ENCODE results near the gene TTLL10.
A peak's percentile ranks its signal among the peaks of the same experiment; 100 is the strongest.
"Not testable (repeated sequence)": the region's sequence is repeated elsewhere in the genome, so short reads cannot be mapped to it uniquely, and the experiment has no call there.

TTLL10 gene

DNA sequence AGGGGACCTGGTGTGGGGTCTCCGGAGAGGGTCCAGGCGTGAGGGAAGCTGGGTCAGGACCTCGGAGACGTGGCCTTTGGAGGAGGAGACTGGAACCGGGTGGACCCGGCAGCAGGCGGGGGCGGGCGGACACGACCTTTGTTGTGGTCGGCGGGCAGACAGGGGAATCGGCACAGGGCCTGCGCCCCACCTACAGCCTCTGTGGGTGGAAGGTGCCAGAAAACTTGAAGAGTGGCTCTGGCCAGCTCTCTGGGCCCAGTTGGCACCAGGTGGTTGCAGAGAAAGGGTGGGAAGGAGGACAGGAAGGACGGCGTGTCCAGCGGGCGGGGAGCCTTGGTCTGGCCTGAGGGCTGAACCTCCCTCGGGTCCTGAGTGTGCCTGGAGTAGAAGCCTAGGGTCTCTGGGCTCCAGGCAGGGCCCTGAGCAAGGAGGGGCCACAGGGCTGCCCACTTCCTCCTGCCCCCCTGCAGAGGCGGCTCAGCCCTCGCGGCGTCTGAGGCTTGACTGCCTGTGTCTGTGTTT, 7.7 kb upstream of the TTLL10 start:
- DNase-seq, result no peak
- in situ Hi-C loops (cut with MboI; ENCODE audit: low pct_unique_long_range_greater_than_20kb, low sequenced_read_pairs), result no loop called here

DNA sequence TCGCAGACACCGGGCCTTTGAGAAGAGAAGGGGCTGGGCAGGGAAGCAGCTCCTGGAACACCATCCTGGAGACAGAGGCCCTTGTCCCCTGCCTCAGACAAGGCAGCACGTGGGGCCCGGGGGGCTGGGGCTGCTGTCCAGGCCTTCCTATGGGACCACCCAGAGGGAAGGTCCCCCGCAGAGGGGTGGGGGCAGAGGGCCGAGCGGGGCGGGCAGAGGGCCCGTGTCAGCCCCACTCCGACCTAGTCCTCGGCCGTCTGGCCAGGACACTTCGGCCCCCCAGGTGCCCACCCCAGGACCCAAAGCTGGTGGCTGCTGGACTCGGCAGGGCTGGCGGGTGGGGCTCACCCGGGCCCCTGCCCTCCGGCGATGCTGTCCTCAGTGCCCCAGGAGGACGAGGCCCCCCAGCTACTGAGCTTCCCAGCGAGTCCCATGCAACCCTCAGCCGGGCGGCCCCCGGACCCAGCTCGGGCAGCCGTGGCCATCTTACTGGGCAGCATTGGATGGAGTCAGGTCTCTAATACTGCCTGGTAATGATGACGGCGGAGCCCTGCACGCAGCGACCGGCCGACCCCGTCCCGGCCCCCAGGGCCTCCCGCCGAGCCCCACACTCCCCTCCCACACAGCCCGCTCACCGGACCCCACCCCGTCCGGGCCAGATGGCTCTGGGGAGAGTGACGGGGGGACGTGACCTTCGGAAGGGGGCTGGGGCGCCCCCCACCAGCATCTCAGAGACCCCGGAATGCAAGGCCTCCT, 6.9 kb upstream of the TTLL10 start:
- in situ Hi-C loops (cut with MboI; ENCODE audit: low pct_unique_long_range_greater_than_20kb, low sequenced_read_pairs), result no loop called here
- DNase-seq, result no peak

DNA sequence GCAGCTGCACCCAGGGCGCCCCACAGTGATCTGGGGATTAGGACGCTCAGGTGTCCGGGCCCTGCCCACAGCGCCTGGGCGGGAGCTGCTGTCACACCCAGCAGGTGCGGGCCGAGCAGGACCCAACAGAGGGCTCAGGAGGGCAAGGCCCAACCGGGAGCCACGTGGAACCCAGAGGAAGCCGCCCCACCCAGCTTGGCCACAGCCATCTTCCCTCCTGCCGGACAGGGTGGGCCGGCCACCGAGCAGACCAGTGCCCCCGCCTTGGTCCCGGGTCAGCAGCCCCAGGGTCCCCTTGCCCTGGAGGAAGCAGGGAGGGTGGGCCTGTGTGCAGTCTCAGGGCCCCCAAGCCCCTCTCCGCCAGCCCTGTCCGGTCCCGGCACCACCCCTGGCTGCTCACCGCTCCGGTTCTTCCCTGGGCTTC, 6.3 kb upstream of the TTLL10 start:
- in situ Hi-C loops (cut with MboI; ENCODE audit: low pct_unique_long_range_greater_than_20kb, low sequenced_read_pairs), result no loop called here
- no peak for DNase-seq

DNA sequence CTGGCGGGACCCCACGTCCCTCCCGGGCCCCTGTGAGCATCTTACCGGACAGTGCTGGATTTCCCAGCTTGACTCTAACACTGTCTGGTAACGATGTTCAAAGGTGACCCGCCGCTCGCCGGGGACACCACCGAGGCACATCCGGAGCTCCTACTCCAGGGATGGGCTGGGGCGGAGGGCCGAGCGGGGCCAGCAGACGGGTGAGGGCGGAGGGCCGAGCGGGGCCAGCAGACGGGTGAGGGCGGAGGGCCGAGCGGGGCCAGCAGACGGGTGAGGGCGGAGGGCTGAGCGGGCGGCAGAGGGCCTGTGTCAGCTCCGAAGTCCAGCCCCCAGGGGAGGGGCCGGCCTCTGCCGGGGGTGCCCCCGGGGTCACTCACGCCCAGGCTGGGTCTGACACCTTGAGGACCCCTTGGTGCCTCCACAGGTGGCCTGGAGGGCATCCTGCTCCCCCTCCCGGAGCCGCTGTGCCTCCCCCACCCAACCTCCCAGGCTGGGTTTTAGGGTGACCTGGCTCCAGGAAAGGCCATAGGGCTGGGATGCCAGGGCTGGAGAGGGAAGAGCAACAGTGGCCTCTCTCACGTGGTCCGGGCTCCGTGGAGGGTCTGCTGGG, 5.7 kb upstream of the TTLL10 start:
- no peak for DNase-seq
- in situ Hi-C loops (cut with MboI; ENCODE audit: low pct_unique_long_range_greater_than_20kb, low sequenced_read_pairs), result no loop called here

DNA sequence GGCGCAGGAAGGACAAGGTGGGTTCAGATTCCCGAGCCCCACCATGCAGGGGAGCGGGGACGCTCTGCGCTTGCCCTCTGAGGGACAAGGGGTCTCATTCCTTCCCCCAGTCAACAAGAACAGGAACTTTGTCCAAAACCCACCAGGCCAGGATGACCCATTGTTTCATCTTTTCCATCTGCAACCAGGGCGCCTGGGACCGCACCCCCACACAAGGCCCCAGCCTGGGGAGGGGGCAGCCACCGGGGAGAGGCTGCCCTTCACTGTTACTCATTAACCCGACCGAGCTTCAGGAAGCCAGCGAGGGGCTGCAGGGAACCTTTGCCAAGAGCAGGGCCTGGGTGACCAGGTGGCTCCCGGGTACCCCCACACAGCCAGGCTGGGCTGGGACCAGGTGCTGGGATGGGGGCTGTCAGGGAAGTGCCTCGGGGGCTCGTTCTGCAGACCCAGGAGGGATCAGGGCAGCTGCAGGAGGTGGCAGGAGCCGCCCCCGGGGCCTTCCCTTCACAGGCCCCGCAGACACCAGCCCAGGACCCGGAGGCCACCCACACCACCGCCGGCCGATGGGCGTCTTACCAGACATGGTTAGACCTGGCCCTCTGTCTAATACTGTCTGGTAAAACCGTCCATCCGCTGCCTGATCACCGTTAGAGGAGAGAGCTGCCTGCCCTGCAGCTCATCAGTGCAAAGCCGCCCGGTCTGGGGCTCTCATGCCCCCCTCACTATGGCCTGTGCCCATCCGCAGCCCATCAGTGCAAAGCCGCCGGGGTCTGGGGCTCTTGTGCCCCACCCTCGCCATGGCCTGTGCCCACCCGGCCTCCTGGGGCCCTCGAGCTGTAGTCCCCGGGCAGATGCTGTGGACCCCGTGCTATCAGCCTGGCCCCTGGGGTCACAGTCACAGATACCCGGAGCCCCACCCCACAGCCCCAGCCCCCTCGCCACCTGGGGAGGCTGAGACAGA, 4.9 kb upstream of the TTLL10 start:
- in situ Hi-C loops (cut with MboI; ENCODE audit: low pct_unique_long_range_greater_than_20kb, low sequenced_read_pairs), result no loop called here
- no peak for DNase-seq

DNA sequence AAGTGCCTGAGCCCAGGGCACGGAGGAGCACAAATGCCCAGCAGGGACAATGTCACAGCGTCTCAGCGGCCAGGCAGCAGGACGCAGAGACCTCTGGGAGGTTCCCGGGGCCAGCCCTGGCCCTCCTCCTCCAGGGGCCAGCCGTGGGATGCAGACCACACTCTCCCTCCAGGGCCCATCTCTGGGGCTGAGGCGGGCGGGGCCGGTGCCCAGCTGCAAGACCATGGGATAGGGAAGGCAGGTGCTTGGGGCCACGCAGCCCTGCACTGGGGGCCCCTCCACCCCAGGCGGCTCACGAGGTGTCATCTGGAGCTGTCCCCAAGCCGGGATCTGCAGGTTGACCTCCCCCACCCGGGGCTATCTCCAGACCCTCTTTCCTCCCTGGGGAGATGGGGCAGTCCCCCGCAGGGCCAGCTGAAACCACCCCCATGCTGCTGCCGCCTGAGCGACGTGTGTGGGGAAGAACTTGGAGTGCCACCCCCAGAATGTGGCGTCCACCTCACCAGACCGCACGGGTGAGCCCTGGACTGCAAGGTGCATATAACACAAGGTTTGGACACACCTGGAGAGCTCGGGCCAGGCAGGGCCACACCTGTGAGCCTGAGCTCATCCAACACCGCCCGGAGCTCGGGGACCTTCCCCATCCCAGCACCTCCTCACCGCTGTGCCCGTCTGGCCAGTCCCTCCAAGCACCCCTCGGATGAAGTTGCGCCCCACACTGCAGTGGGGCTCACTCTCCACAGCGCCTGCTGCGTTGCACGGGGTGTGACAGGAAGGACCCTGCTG, 4.1 kb upstream of the TTLL10 start:
- in situ Hi-C loops (cut with MboI; ENCODE audit: low pct_unique_long_range_greater_than_20kb, low sequenced_read_pairs), result no loop called here
- no peak for DNase-seq

DNA sequence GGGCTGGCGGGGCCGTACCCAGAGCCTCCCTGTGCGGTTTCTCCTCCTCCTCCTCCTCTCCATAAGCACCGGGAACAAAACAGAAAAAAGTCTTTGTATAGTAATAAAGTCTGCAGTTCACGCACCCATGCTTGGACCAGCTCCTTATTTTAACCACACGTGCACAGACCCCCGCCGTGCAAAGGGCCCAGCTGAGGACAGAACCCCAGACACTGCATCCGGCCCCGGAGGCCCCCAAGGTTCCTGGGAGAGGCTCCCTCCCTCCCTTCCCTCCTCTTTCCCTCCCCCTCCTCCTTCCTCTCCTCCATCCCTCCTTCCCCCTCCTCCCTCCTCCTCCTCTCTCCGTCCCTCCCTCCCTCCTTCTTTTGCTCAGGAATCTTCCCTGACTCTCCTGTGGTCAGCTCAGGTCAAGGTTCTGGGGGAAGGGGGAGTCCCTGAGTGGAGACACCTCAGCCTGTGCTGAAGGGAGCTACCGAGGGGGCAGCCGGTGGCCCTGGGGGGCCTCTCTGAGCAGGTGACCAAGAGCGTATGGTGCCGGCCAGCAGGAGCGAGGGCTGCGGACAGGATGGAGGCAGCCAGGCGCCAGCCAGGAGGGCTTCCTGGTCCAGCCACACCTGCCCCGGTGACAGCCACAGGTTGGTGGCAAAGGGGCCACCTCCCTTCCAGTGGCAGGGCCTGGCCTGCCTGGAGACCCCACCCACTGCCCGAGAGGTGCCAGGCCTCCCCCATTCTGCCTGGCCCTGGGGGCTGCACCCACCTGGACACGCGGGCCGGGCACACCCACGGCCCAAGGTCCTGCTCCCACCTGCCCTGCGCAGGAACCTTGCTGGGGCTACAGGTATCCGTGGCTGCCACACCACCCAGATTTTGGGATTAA, 3.2 kb upstream of the TTLL10 start:
- in situ Hi-C loops (cut with MboI; ENCODE audit: low pct_unique_long_range_greater_than_20kb, low sequenced_read_pairs), result no loop called here
- peak; percentile 43 for DNase-seq

DNA sequence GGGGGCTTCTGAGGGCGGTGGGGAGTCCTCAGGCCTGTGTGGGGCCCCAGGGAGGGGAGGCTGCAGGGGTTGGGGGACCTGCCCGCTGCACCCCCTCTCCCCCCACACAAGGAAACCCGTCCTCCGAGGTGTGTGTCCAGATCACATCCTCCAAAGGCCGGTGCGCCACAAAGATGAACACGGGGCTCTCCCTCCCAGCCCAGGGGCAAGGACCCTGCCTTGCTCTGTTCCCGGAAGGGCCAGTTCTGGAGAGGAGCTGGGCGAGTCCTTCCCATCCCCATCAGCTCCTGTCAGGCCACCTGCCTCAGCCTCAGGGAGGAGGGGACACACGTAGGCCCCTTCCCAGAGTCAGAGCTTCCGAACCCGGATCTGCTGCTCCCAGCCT, 2.5 kb upstream of the TTLL10 start:
- DNase-seq, result no peak
- in situ Hi-C loops (cut with MboI; ENCODE audit: low pct_unique_long_range_greater_than_20kb, low sequenced_read_pairs), result no loop called here

DNA sequence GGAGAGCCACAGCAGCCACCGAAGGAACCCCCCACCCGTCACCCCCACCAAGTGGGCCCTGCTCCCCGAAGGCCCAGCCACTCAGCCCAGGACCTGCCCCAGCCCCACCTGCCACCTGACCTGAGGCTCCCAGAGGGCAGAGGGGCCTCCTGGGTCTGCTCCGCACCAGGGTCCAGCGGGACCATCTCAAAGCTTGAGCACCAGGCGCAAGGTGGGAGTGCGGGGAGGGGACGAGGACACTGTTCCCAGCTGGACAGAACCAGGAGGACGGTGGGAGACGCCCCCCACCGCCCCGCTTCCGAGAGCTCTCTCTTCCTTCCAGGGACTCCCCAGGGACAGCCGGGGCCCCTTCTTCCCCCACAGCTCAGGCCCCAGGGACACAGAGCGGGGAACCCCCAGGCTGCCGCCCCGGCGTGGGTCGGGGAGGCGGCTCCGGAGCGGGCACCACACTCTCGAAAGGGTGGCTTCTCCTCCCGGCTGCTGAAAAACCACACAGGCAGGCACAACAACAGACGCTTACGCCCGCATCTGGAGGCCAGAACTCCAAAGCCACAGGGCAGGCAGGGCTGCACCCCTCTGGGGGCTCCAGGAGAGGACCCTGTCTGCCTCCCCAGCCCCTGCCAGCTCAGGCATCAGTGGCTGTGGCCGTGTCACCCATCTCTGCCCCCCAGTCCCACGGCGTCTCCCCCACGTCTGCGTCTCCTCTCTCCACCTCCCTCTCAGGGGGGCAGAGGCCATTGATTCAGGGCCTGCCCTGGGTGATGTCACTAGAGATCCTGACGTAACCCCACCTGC, 1.9 kb upstream of the TTLL10 start:
- no peak for DNase-seq
- in situ Hi-C loops (cut with MboI; ENCODE audit: low pct_unique_long_range_greater_than_20kb, low sequenced_read_pairs), result no loop called here

DNA sequence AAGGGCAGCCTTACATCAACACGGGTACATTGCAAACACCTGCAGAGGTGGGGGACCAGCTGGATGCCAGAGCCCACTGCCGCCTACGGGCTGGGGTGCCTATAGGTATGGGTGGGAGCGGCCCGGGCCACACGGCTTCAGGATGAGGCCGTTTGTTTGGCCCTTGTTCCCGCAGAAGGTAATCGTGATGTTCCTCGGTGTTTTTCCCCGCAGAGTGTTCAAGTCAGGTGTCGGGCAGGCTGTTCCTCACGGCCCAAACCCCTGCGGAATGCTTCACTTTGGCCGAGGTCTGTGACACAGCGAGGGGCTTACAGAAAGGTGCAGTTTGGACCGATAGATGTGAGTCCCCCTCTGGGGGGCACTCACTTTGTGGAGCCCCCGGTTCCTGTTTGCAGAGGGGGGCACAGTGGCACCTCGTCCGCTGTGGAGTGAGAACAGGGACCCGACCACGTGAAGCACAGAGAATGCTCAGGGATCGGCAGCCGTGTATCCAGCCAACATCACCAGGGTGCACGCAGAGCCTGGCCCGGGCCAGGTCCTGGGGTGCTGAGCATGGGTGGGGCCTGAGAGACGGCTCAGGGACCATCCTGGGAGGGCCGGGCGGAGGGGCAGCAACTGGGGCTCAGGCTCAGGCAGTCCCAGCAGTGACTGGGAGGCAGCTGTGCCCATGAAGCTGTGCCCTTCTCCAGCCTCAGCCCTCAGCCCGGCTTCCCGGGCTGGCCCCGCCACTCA, 453 bp upstream of the TTLL10 start:
- DNase-seq, result no peak
- in situ Hi-C loops (cut with MboI; ENCODE audit: low pct_unique_long_range_greater_than_20kb, low sequenced_read_pairs), result no loop called here

DNA sequence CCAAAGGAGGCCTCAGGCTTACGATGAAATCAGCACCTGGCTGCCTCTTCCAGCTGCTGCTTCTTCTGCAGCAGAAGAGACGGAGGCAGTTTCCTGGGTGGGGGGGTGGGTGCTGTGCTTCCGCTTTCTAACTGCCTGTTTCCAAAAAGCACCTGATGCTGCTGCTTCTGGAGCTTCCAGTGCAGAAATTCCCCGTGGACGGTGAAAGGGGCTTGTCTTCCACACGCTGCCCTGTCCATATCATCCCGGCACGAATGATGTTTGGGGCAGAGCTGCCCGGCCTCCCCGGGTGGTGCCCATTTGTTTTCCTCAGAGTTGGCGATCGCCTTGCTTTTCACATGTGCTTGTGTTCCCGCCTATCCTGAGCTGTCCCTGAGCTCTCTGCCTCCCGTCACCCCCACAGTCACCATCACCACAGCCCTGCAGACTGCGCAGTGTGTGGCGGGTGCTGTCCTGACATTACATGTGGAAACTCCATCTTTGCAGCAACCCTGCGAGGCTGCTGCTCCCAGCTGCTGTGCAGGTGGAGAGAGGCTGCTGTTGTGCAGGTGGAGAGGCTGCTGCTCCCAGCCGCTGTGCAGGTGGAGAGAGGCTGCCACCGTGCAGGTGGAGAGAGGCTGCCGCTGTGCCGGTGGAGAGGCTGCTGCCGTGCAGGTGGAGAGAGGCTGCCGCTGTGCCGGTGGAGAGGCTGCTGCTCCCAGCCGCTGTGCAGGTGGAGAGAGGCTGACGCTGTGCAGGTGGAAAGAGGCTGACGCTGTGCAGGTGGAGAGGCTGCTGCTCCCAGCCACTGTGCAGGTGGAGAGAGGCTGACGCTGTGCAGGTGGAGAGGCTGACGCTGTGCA, 1.8 kb downstream of the TTLL10 start:
- DNase-seq, result no peak
- in situ Hi-C loops (cut with MboI; ENCODE audit: low pct_unique_long_range_greater_than_20kb, low sequenced_read_pairs), result no loop called here

DNA sequence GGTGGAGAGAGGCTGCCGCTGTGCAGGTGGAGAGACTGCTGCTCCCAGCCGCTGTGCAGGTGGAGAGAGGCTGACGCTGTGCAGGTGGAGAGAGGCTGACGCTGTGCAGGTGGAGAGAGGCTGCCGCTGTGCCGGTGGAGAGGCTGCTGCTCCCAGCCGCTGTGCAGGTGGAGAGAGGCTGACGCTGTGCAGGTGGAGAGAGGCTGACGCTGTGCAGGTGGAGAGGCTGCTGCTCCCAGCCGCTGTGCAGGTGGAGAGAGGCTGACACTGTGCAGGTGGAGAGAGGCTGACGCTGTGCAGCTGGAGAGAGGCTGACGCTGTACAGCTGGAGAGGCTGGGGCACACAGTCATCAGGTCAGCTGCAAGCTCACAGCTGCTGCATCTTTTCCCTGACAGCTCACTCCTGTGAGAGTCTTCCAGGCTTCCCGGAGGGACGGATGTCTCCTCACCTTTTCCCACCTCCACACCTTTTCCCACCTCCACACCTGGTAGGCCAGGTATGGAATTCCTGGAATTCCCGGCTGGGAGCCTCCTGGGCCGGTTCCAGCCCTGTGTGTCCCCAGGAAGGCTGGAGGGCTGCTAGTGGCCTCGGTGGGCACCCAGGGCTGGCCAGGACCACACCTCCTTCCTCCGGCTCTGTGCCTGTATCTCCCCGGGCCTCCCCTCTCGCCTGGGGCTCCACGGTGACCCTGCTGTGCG, 2.5 kb downstream of the TTLL10 start:
- in situ Hi-C loops (cut with MboI; ENCODE audit: low pct_unique_long_range_greater_than_20kb, low sequenced_read_pairs); DNase-seq: not testable (repeated sequence)

DNA sequence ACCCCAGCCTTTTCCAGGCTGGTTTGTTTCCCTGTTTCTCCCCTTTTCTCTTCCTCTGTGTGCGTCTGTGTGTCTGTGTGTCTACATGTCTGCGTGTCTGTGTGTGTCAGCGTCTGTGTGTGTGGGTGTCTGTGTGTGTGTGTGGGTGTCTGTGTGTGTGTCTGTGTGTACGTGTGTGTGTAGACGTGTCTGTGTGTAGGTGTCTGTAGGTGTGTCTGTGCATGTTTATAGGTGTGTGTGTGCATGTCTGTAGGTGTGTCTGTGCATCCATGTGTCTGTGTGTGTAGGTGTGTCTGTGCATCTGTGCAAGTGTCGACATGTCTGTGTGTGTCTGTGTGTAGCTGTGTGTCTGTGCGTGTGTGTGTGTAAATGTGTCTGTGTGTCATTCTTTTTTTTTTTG, 3.3 kb downstream of the TTLL10 start:
- DNase-seq, result no peak
- in situ Hi-C loops (cut with MboI; ENCODE audit: low pct_unique_long_range_greater_than_20kb, low sequenced_read_pairs), result no loop called here

DNA sequence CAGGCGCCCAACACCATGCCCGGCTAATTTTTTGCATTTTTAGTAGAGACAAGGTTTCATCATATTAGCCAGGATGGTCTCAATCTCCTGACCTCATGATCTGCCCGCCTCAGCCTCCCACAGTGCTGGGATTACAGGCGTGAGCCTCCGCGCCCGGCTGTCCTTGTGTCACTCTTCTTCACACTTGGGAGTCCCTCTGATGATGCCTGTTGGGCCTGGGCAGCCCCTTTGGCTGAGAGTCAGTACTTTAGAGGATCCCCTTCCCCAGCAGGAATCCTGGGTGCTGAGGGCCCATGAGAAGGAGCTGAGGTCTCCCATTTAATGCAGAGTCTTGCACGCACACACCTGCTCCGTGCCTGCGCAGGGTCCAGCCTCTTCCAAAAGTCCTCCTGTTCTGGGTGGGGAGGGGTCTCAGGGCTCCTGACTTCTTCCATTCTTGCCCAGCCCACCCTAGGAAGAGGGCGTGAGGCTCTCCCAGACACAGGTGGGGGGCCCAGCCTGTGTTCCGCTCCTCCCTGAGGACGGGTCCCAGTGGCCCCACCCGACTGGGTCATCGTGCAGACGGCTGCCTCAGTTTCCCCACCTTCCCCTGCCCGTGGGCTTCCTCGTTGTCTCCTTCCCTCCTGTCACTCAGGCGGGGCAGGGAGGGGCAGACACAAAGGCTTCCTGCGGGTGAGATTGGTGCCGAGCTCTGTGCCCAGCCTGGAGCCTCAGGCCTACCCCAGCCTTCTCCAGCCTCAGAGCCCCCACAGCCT, 3.9 kb downstream of the TTLL10 start:
- in situ Hi-C loops (cut with MboI; ENCODE audit: low pct_unique_long_range_greater_than_20kb, low sequenced_read_pairs), result no loop called here
- no peak for DNase-seq
